Cardiac muscle cell (in vitro differentiated cells and primary cell): Measurements from ENCODE around the gene KCNC1. TPM values are rescaled to one million over a fixed set of nuclear protein-coding genes. Genes with fewer than 3 reads are reported as not detected.

Experiments used
- DNase-seq, 2 donors: peaks; one replicate each; pipeline versions ENCODE4 v3.0.0 to v3.0.0-alpha.2; 2010 to 2017; ENCODE audit warnings: low read depth in 1 of 2, low spot score in 1 of 2
- H3K27ac ChIP-seq: fragments of 200-600 bp; sonication (generic); 2 replicates; pipeline ENCODE4 v1.5.1; 2016
- H3K27me3 ChIP-seq: fragments of 200-600 bp; sonication (generic); 2 replicates; pipeline ENCODE4 v1.6.0; 2016; ENCODE audit warnings: control low read depth
- H3K36me3 ChIP-seq: fragments of 200-600 bp; sonication (generic); 2 replicates; pipeline ENCODE4 v1.5.1; 2016; ENCODE audit warnings: control low read depth
- H3K4me1 ChIP-seq: fragments of 200-600 bp; sonication (generic); 2 replicates; pipeline ENCODE4 v1.8.1; 2017; ENCODE audit warnings: low read depth, mild to moderate bottlenecking, mixed run types
- H3K4me3 ChIP-seq: fragments of 200-600 bp; sonication (generic); 2 replicates; pipeline ENCODE4 v1.5.1; 2016; ENCODE audit warnings: mild to moderate bottlenecking
- H3K9me3 ChIP-seq: fragments of 200-600 bp; sonication (generic); 2 replicates; pipeline ENCODE4 v1.5.1; 2017; ENCODE audit warnings: low read depth, mild to moderate bottlenecking, control low read depth
- polyA plus RNA-seq: library from polyadenylated mRNA; unstranded; fragments of >200 nt; fragmentation: Nextera tagmentation; extraction: Ambion mirVana; gene quantifications from 2 replicates; pipeline ENCODE4 v1.2.1, GENCODE V29; 2016
- total RNA-seq: library from RNA; depleted of rRNA; stranded (reverse); fragments of >200 nt; gene quantifications from 2 replicates; pipeline ENCODE4 v1.2.3, GENCODE V29; 2016
- TF ChIP-seq, protein P1 (sequence below): IDR thresholded peaks from 2 replicates; pipeline ENCODE4 v1.5.1; 2012; ENCODE audit warnings: low read depth, mild to moderate bottlenecking, low read length

KCNC1 gene
- total and polyA plus RNA-seq, 2 experiments from 2014 or later = 0.46 TPM; not detected in 1

GRCh38 chr11:17778956-17779860, 44.6 kb downstream of the KCNC1 start:
- no peaks in the 10 kb centered on the region for H3K4me1 ChIP-seq
- H3K9me3 ChIP-seq = no peaks in the 10 kb centered on the region
- no peak overlapping the region for H3K4me3 ChIP-seq
- no peaks in the 10 kb centered on the region for H3K27me3 ChIP-seq
- H3K27ac ChIP-seq = no peak overlapping the region
- H3K36me3 ChIP-seq = no peaks in the 10 kb centered on the region
- TF ChIP-seq, protein P1, sequence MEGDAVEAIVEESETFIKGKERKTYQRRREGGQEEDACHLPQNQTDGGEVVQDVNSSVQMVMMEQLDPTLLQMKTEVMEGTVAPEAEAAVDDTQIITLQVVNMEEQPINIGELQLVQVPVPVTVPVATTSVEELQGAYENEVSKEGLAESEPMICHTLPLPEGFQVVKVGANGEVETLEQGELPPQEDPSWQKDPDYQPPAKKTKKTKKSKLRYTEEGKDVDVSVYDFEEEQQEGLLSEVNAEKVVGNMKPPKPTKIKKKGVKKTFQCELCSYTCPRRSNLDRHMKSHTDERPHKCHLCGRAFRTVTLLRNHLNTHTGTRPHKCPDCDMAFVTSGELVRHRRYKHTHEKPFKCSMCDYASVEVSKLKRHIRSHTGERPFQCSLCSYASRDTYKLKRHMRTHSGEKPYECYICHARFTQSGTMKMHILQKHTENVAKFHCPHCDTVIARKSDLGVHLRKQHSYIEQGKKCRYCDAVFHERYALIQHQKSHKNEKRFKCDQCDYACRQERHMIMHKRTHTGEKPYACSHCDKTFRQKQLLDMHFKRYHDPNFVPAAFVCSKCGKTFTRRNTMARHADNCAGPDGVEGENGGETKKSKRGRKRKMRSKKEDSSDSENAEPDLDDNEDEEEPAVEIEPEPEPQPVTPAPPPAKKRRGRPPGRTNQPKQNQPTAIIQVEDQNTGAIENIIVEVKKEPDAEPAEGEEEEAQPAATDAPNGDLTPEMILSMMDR = no peak
- no peak for DNase-seq

DNA sequence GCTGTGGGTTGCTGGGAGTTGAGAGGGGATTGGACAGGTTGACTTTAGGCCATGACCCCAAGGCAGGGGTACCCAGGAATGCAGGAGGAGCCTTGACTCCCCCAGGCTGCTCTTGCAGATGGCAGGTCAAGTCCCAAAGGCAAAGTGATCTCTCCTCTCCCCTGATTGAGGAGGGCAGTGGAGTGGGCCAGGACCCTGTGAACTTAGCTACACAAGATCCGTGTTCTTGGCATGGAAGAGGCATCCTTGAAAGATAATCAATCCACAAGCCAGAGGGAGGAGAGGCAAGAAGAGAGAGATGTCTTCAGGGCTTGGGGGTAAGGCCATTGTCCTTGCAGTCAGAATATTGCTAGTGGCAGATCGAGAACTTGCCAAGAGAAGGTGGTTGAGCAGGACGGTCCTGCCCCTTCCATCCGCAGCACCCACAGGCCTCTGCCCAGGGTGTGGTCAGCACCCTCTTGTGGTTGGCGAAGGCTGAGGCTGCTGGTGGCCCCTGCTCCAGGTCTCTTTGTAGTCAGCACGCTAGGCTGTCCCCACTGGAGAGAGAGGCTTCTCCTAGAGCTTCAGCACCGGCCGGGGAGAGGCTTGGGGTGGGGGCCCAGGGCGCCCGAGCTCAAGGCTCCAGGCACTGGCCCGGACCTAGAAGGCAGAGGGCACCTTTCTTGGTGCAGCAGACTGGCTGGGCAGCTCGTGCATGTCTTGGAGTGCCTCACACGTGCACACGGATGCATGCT, 45.4 kb downstream of the KCNC1 start:
- H3K36me3 ChIP-seq = no peaks in the 10 kb centered on the region
- no peak for DNase-seq
- no peaks in the 10 kb centered on the region for H3K4me1 ChIP-seq
- no peak overlapping the region for H3K27ac ChIP-seq
- TF ChIP-seq, protein P1 = no peak
- H3K4me3 ChIP-seq = no peak overlapping the region
- no peaks in the 10 kb centered on the region for H3K9me3 ChIP-seq
- H3K27me3 ChIP-seq = no peaks in the 10 kb centered on the region

DNA sequence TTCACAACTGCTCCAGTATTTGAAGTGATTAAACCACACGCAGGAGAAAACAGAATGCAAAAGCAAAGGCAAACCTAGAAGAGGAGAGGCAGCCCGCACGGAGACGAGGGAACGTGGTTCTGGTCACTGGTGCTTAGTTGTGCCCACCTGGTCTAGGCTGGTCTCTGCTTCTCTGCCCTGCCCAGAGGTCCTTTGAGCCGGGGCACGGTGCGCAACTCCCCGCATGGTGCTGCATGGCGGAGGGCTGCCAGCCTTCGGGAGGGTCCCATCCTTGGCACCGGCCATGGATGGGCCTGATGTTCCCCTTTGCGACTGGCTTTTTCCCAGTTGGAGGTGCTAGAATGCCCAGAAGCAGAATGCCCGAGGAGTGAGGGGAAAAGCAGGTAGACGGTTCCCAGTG, 46.1 kb downstream of the KCNC1 start:
- Histone ChIP-seq H3K36me3 (no peaks in the 10 kb centered on the region), H3K9me3 (no peaks in the 10 kb centered on the region), H3K27ac (no peak overlapping the region), H3K4me3 (no peak overlapping the region), H3K27me3 (no peaks in the 10 kb centered on the region), H3K4me1 (no peaks in the 10 kb centered on the region)
- no peak for DNase-seq
- TF ChIP-seq, protein P1 = no peak

GRCh38 chr11:17781221-17781620, 46.6 kb downstream of the KCNC1 start:
- H3K27ac ChIP-seq = no peak overlapping the region
- no peaks in the 10 kb centered on the region for H3K27me3 ChIP-seq
- H3K36me3 ChIP-seq = no peaks in the 10 kb centered on the region
- H3K4me1 ChIP-seq = no peaks in the 10 kb centered on the region
- no peak for DNase-seq
- TF ChIP-seq, protein P1 = no peak
- H3K4me3 ChIP-seq = no peak overlapping the region
- H3K9me3 ChIP-seq = no peaks in the 10 kb centered on the region

DNA sequence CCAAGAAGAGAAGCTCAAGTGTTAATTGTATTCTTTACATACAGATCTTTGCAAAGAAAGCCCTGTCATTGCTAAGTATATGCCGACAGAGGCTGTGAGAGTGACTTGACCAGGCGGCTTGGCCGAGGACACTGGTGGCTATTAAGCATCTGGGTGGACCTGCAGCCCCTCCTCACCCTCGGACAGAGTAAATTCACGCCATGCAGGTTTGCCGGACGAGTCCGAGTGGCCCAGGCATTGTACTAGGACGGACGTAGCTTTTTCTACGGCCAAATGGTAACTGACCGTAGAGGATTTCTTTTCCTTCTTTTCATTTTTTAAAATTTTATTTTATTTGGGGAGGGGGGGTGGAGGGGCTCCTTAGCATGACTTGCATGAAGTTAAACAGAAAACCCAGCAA, 47.0 kb downstream of the KCNC1 start:
- no peaks in the 10 kb centered on the region for H3K36me3 ChIP-seq
- no peaks in the 10 kb centered on the region for H3K4me1 ChIP-seq
- TF ChIP-seq, protein P1 = no peak
- DNase-seq = no peak
- no peak overlapping the region for H3K27ac ChIP-seq
- no peaks in the 10 kb centered on the region for H3K9me3 ChIP-seq
- H3K27me3 ChIP-seq = no peaks in the 10 kb centered on the region
- H3K4me3 ChIP-seq = no peak overlapping the region
